ENCODE data around the gene NANOS2. TPM values are rescaled to one million over a fixed set of nuclear protein-coding genes. Genes with fewer than 3 reads are reported as not detected.

NANOS2 gene
- total RNA-seq, 1 experiment from 2014 or later, result not detected

- no peak overlapping the region for H2AFZ ChIP-seq (ENCODE audit: low read length)
- no peaks in the 10 kb centered on the region for H4K20me1 ChIP-seq (ENCODE audit: low read length)
- no peak overlapping the region for H3K9ac ChIP-seq (ENCODE audit: low read length)
- no peaks in the 10 kb centered on the region for H3K27me3 ChIP-seq (ENCODE audit: low read length)
- no peaks in the 10 kb centered on the region for H3K79me2 ChIP-seq (ENCODE audit: low read length)
- intact Hi-C loops (cut with micrococcal nuclease), result no loop called here
- DNase-seq (no peak), ATAC-seq (no peak)
- H3K36me3 ChIP-seq (ENCODE audit: low read depth, low read length), result no peaks in the 10 kb centered on the region
- no peak overlapping the region for H3K4me2 ChIP-seq (ENCODE audit: low read length)
- H3K27ac ChIP-seq (ENCODE audit: low read length), result no peak overlapping the region
- no TSS peak for BruUV-seq (replicated peaks)
- H3K4me1 ChIP-seq (ENCODE audit: insufficient read depth, low read length), result no peaks in the 10 kb centered on the region
- no peaks in the 10 kb centered on the region for H3K9me2 ChIP-seq (replicated peaks; ENCODE audit: low read length)
- H3K4me3 ChIP-seq (ENCODE audit: low read length), result no peak overlapping the region
- no peak for TF ChIP-seq EZH2 (IDR thresholded peaks at IDR 0.05; ENCODE audit: low read length, unreplicated experiment)
- TF ChIP-seq EZH2phosphoT487 (IDR thresholded peaks at IDR 0.05; ENCODE audit: borderline replicate concordance, low read length), result no peak
- no peak for TF ChIP-seq CTCF (conservative IDR thresholded peaks at IDR 0.05; ENCODE audit: low read depth, low read length)
- no peaks in the 10 kb centered on the region for H3F3A ChIP-seq (ENCODE audit: low read length, unreplicated experiment)
- ChIA-PET POLR2A (ENCODE audit: unreplicated experiment) (no interaction called here), CTCF (no interaction called here)
- H3K9me3 ChIP-seq (ENCODE audit: low read length), result no peaks in the 10 kb centered on the region
Observed at GRCh38 chr19:45918721-45919120, 4.1 kb upstream of the NANOS2 start.

GRCh38 chr19:45917421-45918091 lies 3.0 kb upstream of the NANOS2 start:
- Histone ChIP-seq H3K27ac (ENCODE audit: low read length) (no peak overlapping the region), H3F3A (ENCODE audit: low read length, unreplicated experiment) (no peaks in the 10 kb centered on the region), H3K4me3 (ENCODE audit: low read length) (no peak overlapping the region), H3K36me3 (ENCODE audit: low read depth, low read length) (no peaks in the 10 kb centered on the region), H3K27me3 (ENCODE audit: low read length) (no peaks in the 10 kb centered on the region), H3K9me2 (replicated peaks; ENCODE audit: low read length) (no peaks in the 10 kb centered on the region), H4K20me1 (ENCODE audit: low read length) (no peaks in the 10 kb centered on the region), H3K9me3 (ENCODE audit: low read length) (no peaks in the 10 kb centered on the region), H3K4me2 (ENCODE audit: low read length) (no peak overlapping the region), H3K79me2 (ENCODE audit: low read length) (no peaks in the 10 kb centered on the region), H3K9ac (ENCODE audit: low read length) (no peak overlapping the region), H3K4me1 (ENCODE audit: insufficient read depth, low read length) (no peaks in the 10 kb centered on the region), H2AFZ (ENCODE audit: low read length) (no peak overlapping the region)
- intact Hi-C loops (cut with micrococcal nuclease), result no loop called here
- BruUV-seq (replicated peaks), result no TSS peak
- TF ChIP-seq CTCF (conservative IDR thresholded peaks at IDR 0.05; ENCODE audit: low read depth, low read length) (no peak), EZH2phosphoT487 (IDR thresholded peaks at IDR 0.05; ENCODE audit: borderline replicate concordance, low read length) (no peak), EZH2 (IDR thresholded peaks at IDR 0.05; ENCODE audit: low read length, unreplicated experiment) (no peak)
- DNase-seq (no peak), ATAC-seq (no peak)
- POLR2A ChIA-PET (ENCODE audit: unreplicated experiment), result no interaction called here
- CTCF ChIA-PET, result no interaction called here

GRCh38 chr19:45911291-45911690 lies 3.3 kb downstream of the NANOS2 start:
- ChIA-PET CTCF (no interaction called here), POLR2A (ENCODE audit: unreplicated experiment) (no interaction called here)
- H2AFZ ChIP-seq (ENCODE audit: low read length), result no peak overlapping the region
- DNase-seq (no peak), ATAC-seq (no peak)
- H4K20me1 ChIP-seq (ENCODE audit: low read length), result no peaks in the 10 kb centered on the region
- no peak overlapping the region for H3K9ac ChIP-seq (ENCODE audit: low read length)
- no peaks in the 10 kb centered on the region for H3F3A ChIP-seq (ENCODE audit: low read length, unreplicated experiment)
- H3K36me3 ChIP-seq (ENCODE audit: low read depth, low read length), result no peaks in the 10 kb centered on the region
- H3K27ac ChIP-seq (ENCODE audit: low read length), result no peak overlapping the region
- H3K9me2 ChIP-seq (replicated peaks; ENCODE audit: low read length), result no peaks in the 10 kb centered on the region
- intact Hi-C loops (cut with micrococcal nuclease), result no loop called here
- no peak overlapping the region for H3K4me3 ChIP-seq (ENCODE audit: low read length)
- no peak overlapping the region for H3K4me2 ChIP-seq (ENCODE audit: low read length)
- H3K9me3 ChIP-seq (ENCODE audit: low read length), result no peaks in the 10 kb centered on the region
- H3K4me1 ChIP-seq (ENCODE audit: insufficient read depth, low read length), result peaks cover 4% of the 10 kb centered on the region
- H3K79me2 ChIP-seq (ENCODE audit: low read length), result no peaks in the 10 kb centered on the region
- no peak for TF ChIP-seq CTCF (conservative IDR thresholded peaks at IDR 0.05; ENCODE audit: low read depth, low read length)
- no peak for TF ChIP-seq EZH2phosphoT487 (IDR thresholded peaks at IDR 0.05; ENCODE audit: borderline replicate concordance, low read length)
- TF ChIP-seq EZH2 (IDR thresholded peaks at IDR 0.05; ENCODE audit: low read length, unreplicated experiment), result no peak
- no peaks in the 10 kb centered on the region for H3K27me3 ChIP-seq (ENCODE audit: low read length)
- BruUV-seq (replicated peaks), result no TSS peak
